ENCODE results near the gene TROAP. TPM values are rescaled to one million over a fixed set of nuclear protein-coding genes. Genes with fewer than 3 reads are reported as not detected.
A peak's percentile ranks its signal among the peaks of the same experiment; 100 is the strongest.

TROAP gene
- total RNA-seq, 1 donor from 2014 or later = 6.5 TPM

- peak overlapping the region; percentile 57 for H3K27ac Mint-ChIP-seq (ENCODE audit: unreplicated experiment)
- peaks cover 1% of the 10 kb centered on the region for H3K27me3 Mint-ChIP-seq (ENCODE audit: low read depth)
- DNase-seq (ENCODE audit: low spot score) = no peak
- H3K4me1 Mint-ChIP-seq (ENCODE audit: low read depth) = peaks cover 22% of the 10 kb centered on the region
- H3K36me3 Mint-ChIP-seq (ENCODE audit: low read depth) = no peaks in the 10 kb centered on the region
- H3K4me3 Mint-ChIP-seq (ENCODE audit: unreplicated experiment) = peak overlapping the region; percentile 95
- H3K9me3 Mint-ChIP-seq (ENCODE audit: low read depth) = no peaks in the 10 kb centered on the region
- TF ChIP-seq, protein P1, sequence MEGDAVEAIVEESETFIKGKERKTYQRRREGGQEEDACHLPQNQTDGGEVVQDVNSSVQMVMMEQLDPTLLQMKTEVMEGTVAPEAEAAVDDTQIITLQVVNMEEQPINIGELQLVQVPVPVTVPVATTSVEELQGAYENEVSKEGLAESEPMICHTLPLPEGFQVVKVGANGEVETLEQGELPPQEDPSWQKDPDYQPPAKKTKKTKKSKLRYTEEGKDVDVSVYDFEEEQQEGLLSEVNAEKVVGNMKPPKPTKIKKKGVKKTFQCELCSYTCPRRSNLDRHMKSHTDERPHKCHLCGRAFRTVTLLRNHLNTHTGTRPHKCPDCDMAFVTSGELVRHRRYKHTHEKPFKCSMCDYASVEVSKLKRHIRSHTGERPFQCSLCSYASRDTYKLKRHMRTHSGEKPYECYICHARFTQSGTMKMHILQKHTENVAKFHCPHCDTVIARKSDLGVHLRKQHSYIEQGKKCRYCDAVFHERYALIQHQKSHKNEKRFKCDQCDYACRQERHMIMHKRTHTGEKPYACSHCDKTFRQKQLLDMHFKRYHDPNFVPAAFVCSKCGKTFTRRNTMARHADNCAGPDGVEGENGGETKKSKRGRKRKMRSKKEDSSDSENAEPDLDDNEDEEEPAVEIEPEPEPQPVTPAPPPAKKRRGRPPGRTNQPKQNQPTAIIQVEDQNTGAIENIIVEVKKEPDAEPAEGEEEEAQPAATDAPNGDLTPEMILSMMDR (IDR thresholded peaks at IDR 0.05) = no peak
Observed at GRCh38 chr12:49322367-49322707, 718 bp upstream of the TROAP start.

GRCh38 chr12:49323524-49324097 is 556 bp downstream of the TROAP start:
- TF ChIP-seq, protein P1 (IDR thresholded peaks at IDR 0.05) = no peak
- Mint-ChIP-seq H3K4me3 (ENCODE audit: unreplicated experiment) (peak overlapping the region; percentile 95), H3K27me3 (ENCODE audit: low read depth) (no peaks in the 10 kb centered on the region), H3K9me3 (ENCODE audit: low read depth) (no peaks in the 10 kb centered on the region), H3K36me3 (ENCODE audit: low read depth) (peaks cover 2% of the 10 kb centered on the region), H3K4me1 (ENCODE audit: low read depth) (peaks cover 22% of the 10 kb centered on the region), H3K27ac (ENCODE audit: unreplicated experiment) (peak overlapping the region; percentile 95)
- DNase-seq (ENCODE audit: low spot score) = peak; percentile 38

GRCh38 chr12:49325606-49326005 is 2.6 kb downstream of the TROAP start:
- TF ChIP-seq, protein P1 (IDR thresholded peaks at IDR 0.05) = no peak
- peaks cover 2% of the 10 kb centered on the region for H3K36me3 Mint-ChIP-seq (ENCODE audit: low read depth)
- H3K9me3 Mint-ChIP-seq (ENCODE audit: low read depth) = no peaks in the 10 kb centered on the region
- H3K4me1 Mint-ChIP-seq (ENCODE audit: low read depth) = peaks cover 22% of the 10 kb centered on the region
- no peak for DNase-seq (ENCODE audit: low spot score)
- no peak overlapping the region for H3K4me3 Mint-ChIP-seq (ENCODE audit: unreplicated experiment)
- no peak overlapping the region for H3K27ac Mint-ChIP-seq (ENCODE audit: unreplicated experiment)
- H3K27me3 Mint-ChIP-seq (ENCODE audit: low read depth) = no peaks in the 10 kb centered on the region

GRCh38 chr12:49327368-49327767 is 4.3 kb downstream of the TROAP start:
- Mint-ChIP-seq H3K9me3 (ENCODE audit: low read depth) (no peaks in the 10 kb centered on the region), H3K27me3 (ENCODE audit: low read depth) (no peaks in the 10 kb centered on the region), H3K4me1 (ENCODE audit: low read depth) (peaks cover 17% of the 10 kb centered on the region), H3K4me3 (ENCODE audit: unreplicated experiment) (no peak overlapping the region), H3K36me3 (ENCODE audit: low read depth) (peaks cover 2% of the 10 kb centered on the region), H3K27ac (ENCODE audit: unreplicated experiment) (no peak overlapping the region)
- DNase-seq (ENCODE audit: low spot score) = no peak
- TF ChIP-seq, protein P1 (IDR thresholded peaks at IDR 0.05) = no peak

GRCh38 chr12:49327887-49328286 is 4.8 kb downstream of the TROAP start:
- peaks cover 16% of the 10 kb centered on the region for H3K4me1 Mint-ChIP-seq (ENCODE audit: low read depth)
- H3K9me3 Mint-ChIP-seq (ENCODE audit: low read depth) = no peaks in the 10 kb centered on the region
- H3K4me3 Mint-ChIP-seq (ENCODE audit: unreplicated experiment) = no peak overlapping the region
- H3K36me3 Mint-ChIP-seq (ENCODE audit: low read depth) = peaks cover 2% of the 10 kb centered on the region
- TF ChIP-seq, protein P1 (IDR thresholded peaks at IDR 0.05) = no peak
- H3K27me3 Mint-ChIP-seq (ENCODE audit: low read depth) = no peaks in the 10 kb centered on the region
- no peak for DNase-seq (ENCODE audit: low spot score)
- H3K27ac Mint-ChIP-seq (ENCODE audit: unreplicated experiment) = no peak overlapping the region

All from chondrocyte (in vitro differentiated cells).